Ovary (tissue), 3 donors: ENCODE data around the gene CACNA2D1.

Experiments
- CTCF ChIP-seq, 3 donors: fragments of 450-650 bp in 2 of 3; fragments of 200-600 bp in 1 of 3; IDR thresholded peaks; one replicate each; pipeline versions ENCODE4 v1.5.1 to v1.8.0; 2016 to 2022; ENCODE audit warnings: antibody characterized with exemption in 3 of 3, mild to moderate bottlenecking in 1 of 3
- EP300 ChIP-seq: sonication (generic); formaldehyde crosslinking; IDR thresholded peaks from one replicate; pipeline ENCODE4 v1.6.1; 2017; ENCODE audit warnings: antibody characterized with exemption
- POLR2A ChIP-seq: fragments of 450-650 bp; IDR thresholded peaks from one replicate; pipeline ENCODE4 v1.6.1; 2017; ENCODE audit warnings: antibody characterized with exemption, mild to moderate bottlenecking, moderate library complexity
- donor health status: DM: no; HTN: no; CAD: no.

GRCh38 chr7:82464372-82464771 is 20.8 kb upstream of the CACNA2D1 start:
- TF ChIP-seq POLR2A (no peak), CTCF (IDR thresholded peaks at IDR 0.05) (no peak), EP300 (no peak)
